ENCODE data around the gene HDHD5.
A peak's percentile ranks its signal among the peaks of the same experiment; 100 is the strongest.

HDHD5 gene

DNA sequence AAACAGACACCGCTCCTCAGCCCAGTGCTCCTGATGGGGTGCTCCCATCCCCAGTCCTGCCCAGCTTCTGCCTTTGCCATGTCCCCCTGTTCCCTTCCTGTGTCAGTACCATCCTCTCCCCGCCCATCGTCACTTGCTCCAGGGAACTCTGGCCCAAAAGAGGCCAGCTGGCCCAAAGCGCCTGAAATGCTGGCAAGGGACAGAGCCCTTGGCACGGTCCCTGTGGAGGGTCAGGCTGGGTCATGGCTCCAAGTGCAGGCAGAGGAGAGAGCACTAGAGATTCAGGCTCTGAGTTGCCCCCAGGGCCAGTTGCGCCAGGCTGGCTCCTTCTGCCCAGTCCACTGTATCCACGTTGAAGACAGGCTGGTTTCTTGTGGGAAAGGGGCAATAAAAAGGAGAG lies 8.4 kb upstream of the HDHD5 start:
- H3K4me3 ChIP-seq (replicated peaks; ENCODE audit: low read depth, low read length), result no peak overlapping the region
- TF ChIP-seq, protein P1, sequence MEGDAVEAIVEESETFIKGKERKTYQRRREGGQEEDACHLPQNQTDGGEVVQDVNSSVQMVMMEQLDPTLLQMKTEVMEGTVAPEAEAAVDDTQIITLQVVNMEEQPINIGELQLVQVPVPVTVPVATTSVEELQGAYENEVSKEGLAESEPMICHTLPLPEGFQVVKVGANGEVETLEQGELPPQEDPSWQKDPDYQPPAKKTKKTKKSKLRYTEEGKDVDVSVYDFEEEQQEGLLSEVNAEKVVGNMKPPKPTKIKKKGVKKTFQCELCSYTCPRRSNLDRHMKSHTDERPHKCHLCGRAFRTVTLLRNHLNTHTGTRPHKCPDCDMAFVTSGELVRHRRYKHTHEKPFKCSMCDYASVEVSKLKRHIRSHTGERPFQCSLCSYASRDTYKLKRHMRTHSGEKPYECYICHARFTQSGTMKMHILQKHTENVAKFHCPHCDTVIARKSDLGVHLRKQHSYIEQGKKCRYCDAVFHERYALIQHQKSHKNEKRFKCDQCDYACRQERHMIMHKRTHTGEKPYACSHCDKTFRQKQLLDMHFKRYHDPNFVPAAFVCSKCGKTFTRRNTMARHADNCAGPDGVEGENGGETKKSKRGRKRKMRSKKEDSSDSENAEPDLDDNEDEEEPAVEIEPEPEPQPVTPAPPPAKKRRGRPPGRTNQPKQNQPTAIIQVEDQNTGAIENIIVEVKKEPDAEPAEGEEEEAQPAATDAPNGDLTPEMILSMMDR (IDR thresholded peaks at IDR 0.05; ENCODE audit: low read length, missing control alignments), result no peak
- DNase-seq (ENCODE audit: low read depth), result no peak

GRCh38 chr22:17164392-17165024 lies 5.4 kb upstream of the HDHD5 start:
- H3K4me3 ChIP-seq (replicated peaks; ENCODE audit: low read depth, low read length), result no peak overlapping the region
- TF ChIP-seq, protein P1 (IDR thresholded peaks at IDR 0.05; ENCODE audit: low read length, missing control alignments), result peak; percentile 15
- DNase-seq (ENCODE audit: low read depth), result no peak

DNA sequence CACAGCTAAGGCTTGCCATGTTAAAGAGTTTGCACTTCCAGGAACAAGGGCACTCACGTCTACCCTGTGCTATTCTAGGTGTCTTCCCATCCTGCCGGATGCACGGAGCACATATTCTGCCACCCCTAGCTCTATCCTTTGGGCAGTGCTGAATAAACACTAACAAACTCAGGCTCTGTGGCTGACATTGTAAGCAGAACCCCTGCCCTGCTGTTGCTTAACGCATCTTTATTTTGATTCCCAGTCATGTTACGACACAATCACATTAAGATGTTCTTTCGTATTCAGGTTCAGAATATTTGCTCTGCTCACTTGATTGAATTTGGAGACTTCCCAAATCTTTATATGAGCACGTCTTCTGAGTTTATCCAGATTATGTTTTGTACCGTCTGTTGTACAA lies 3.7 kb upstream of the HDHD5 start:
- no peak for DNase-seq (ENCODE audit: low read depth)
- TF ChIP-seq, protein P1 (IDR thresholded peaks at IDR 0.05; ENCODE audit: low read length, missing control alignments), result no peak
- no peak overlapping the region for H3K4me3 ChIP-seq (replicated peaks; ENCODE audit: low read depth, low read length)

DNA sequence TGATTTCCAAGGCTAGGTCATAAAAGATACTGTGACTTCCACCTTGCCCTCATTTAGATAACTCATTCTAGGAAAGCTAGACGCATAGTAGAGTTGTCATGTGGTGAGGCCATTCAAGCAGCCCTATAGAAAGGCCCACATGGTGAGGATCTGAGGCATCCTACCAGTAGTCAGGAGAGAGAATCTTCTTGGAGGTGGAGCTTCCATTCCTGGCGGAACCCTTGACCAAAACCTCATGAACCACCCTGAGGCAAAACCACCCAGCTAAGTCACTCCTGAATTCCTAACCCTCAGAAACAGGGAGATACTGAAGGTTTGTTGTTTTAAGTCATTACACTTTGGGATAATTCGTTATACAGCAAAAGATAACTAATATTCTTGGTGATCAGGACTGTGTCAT lies 2.9 kb upstream of the HDHD5 start:
- DNase-seq (ENCODE audit: low read depth), result no peak
- TF ChIP-seq, protein P1 (IDR thresholded peaks at IDR 0.05; ENCODE audit: low read length, missing control alignments), result no peak
- no peak overlapping the region for H3K4me3 ChIP-seq (replicated peaks; ENCODE audit: low read depth, low read length)

- peak; percentile 38 for DNase-seq (ENCODE audit: low read depth)
- TF ChIP-seq, protein P1 (IDR thresholded peaks at IDR 0.05; ENCODE audit: low read length, missing control alignments), result no peak
- H3K4me3 ChIP-seq (replicated peaks; ENCODE audit: low read depth, low read length), result peak overlapping the region; percentile 72
Observed at GRCh38 chr22:17159504-17159951, 451 bp upstream of the HDHD5 start.

DNA sequence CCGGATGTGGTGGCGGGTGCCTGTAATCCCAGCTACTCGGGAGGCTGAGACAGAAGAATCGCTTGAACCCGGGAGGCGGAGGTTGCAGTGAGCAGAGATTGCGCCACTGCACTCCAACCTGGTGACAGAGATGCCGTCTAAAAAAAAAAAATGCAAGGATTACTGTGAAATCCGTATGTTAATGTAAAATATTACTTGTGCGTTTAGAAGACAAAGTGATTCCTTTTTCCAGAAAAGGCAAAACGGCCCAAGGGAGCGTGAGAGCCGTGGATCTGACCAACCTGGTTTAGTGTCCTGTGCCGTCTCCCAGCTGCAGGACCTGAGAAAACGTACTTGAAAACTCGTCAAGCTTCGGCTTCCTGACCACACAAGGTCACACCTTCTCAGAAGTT lies 905 bp downstream of the HDHD5 start:
- TF ChIP-seq, protein P1 (IDR thresholded peaks at IDR 0.05; ENCODE audit: low read length, missing control alignments), result no peak
- H3K4me3 ChIP-seq (replicated peaks; ENCODE audit: low read depth, low read length), result peak overlapping the region; percentile 72
- no peak for DNase-seq (ENCODE audit: low read depth)

DNA sequence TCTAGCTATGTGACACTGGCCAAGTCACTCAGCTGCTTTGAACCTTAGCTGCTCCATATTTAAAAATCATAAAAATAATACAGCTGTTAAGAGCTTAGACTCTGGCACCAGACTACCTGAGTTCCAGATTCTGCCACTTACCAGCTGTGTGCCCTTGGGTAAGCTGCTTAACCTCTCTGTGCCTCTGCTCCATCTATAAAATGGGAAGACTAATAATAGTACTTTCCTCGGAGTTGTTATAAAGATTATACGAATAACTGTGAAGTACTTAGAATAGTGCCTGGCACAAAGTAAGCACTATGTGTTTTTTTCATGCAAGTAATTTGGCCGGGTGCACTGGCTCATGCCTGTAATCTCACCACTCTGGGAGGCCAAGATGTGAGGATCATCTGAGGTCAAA lies 1.4 kb downstream of the HDHD5 start:
- no peak overlapping the region for H3K4me3 ChIP-seq (replicated peaks; ENCODE audit: low read depth, low read length)
- no peak for DNase-seq (ENCODE audit: low read depth)

More for the DNA sequence above, 1.4 kb downstream of the HDHD5 start:
- TF ChIP-seq, protein P1 (IDR thresholded peaks at IDR 0.05; ENCODE audit: low read length, missing control alignments), result no peak
